ENCODE results near the gene AKIP1. TPM values are rescaled to one million over a fixed set of nuclear protein-coding genes. Genes with fewer than 3 reads are reported as not detected.

AKIP1 gene
- total RNA-seq, 1 experiment from 2014 or later, result 70.5 TPM

DNA sequence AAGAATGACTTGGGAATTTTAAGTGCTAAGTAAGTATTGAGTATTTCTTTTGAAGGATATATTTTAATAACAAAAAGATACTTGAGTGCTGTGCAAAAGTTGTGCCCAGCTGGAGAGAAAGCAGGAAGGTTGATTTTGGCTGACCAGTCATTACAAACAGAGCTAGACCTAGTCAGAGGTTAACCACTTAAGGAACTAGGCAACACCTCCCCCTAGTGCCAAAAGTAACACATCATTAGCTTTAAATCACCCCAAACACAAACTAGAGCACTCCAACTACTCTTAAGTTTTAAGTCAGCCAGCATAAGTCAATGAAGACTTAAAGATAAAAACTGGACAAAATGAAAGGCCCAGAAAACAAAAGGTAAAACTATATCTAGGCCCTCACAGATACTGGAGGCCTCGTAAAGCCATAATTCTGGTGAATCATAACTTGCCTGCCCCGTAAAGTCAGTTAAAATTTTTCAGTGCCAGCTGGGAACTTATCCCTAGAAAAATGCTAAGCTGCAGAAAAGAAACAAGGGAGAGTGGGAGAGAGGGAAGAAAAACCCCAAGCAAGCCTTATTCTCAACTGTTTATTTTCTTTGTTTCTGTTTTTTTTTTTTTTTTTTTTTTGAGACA is 48.7 kb downstream of the AKIP1 start:
- DNase-seq (ENCODE audit: low read depth), result peak; percentile 88

DNA sequence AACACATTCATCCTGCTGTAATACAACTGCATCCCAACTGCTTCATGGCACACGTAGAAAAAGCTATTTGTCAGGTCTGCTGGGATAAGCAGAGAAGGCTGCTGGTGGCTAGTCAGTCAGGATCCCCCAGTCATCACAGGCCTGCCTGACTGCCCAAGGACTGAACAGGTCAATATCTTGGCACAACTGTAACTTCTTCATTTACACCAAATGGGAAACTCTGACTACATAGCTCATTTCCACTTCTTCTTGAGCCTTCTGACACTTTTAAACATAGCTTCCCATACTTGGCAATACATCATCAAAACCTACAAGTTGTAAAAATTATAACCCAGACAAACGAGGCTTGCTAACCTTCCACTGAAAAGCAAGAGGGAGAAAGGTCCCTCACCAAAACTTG is 50.4 kb downstream of the AKIP1 start:
- DNase-seq (ENCODE audit: low read depth), result no peak

DNA sequence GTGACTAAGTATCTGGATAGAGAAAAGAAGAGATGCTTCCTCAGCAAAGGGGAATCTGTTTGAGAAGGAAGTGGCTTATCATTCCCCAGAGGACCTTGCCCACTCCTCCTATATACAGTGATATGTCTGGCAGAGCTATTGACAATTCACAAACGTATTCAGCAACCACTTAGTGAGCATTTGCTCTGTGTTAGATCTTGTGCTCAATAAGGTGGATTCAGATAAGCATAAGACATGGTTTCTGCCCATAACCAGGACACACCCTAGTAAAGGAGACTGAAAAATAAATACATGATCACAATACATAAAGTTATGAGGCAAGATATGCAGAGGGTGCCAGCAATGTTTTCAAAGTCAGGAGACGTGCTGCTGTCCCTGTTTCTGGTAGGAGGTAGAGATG is 51.9 kb downstream of the AKIP1 start:
- no peak for DNase-seq (ENCODE audit: low read depth)

DNA sequence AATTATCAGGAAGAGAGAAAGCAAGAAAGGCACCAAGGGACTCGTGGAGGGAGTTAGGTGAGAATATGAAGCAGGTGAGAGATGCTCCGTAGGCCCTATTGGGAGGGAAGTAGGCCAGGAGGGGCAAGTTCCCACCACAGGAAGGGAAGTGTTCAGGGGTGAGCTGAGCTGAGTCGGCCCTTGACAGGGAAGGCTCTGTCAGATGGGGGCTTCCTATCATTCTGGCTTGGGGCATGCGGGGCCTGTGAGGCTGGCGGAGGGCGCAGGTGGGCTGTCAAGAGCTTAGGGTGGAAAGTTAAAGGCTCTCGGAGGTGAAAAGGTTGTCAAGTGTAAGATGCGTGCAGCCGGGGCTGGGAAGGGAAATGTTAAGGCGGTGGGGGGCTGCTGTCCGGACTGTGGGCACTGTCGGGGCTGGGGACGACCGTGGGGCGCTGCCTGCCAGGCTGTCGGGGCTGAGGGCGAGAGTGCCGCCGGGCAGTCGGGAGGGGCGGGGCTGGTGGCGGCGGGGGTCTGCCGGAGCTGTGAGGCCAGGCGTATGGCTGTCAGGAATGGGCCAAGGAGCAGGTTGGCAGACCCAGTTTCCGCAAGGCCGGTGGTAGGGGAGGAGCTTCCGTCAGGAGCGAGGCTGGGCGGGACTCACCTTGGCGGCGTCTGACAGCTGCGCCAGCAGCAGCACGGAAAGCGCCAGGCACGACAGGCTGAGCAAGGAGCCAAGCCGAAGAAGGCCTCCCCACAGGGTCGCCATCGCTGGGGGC is 52.8 kb downstream of the AKIP1 start:
- peak; percentile 82 for DNase-seq (ENCODE audit: low read depth)

DNA sequence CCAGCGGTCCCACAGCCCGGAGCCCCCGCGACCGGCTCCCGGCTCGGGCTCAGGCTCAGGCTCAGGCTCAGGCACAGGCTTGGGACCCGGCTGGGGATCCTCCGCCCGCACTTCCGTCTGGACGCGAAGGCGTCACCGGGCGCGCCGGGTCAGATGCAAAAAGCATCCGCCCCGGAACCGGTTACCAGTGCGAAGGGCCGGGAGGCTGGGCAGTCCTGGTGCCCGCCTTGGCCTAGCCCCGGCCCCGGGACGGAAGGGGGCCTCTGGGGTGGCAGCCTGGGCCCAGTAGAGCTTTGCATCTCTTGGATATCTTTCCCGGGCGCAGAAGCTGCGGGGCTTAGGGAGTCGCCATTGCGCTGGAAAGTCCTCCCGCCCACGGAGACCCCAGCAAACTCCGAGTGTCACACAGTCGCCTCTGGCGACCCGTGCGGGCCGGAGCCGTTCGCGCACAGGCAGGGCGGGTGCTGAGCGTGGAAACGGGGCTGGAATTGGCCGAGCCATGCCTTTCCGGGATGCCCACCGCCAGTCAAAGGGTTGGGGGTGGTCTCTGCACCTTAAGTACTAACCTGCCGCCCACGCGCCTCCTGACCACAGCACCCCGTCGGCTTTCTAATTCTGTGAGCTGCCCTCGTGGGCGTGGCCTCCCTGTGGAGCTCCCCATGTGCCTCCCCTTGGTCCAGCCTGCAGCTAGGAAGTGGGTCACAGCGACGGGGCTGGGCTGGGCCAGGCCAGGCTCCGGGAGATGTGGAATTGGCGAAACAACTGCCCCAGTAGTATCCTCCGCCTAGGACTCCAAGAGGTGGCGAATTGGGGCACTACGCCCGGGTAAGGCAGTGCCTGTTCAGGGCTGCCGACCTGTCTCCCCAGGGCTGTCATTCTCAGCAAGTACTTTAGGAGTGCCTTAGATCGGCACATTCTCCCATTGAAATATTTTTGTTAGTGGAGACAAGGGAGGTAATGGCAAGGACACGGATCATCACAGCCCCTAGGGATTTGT is 53.6 kb downstream of the AKIP1 start, which contains the start of gene TMEM9B:
TMEM9B (minus strand) TSS at position 119 of the 997 bp plus-strand sequence. CDS start 129 bp downstream, outside the sequence.
- peak; percentile 91 for DNase-seq (ENCODE audit: low read depth)

DNA sequence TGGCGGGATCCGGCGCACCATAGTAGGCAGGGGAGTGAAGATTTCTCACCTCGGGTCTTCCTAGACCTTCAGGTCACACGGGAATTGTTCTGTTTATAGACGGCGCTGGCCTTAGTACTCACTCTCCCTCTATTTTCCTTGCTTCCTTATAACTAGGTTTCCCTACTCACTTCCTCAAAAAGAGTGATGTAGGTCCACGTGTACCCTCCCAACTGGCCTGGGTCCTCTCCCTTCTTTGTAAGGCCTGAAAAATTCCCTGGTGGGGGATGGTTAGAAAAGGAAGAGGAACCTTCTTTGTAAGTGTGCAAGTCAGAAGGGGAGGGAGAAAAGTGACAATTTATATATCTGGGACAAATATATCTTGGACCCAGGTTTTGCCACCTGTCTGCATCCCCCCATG is 56.2 kb downstream of the AKIP1 start:
- no peak for DNase-seq (ENCODE audit: low read depth)

Other genes starting within 250 kb of the AKIP1 start
- gene TRIM66, start 228.5 kb upstream of the AKIP1 start, total RNA-seq (2014; rRNA removed; shearing (Covaris generic)), result 2.2 and 4.1 TPM in 2 replicates
- gene RPL27A, start 228.4 kb upstream of the AKIP1 start, total RNA-seq (2014; rRNA removed; shearing (Covaris generic)), result 728 and 753 TPM in 2 replicates
- gene C11orf16, start 21.8 kb downstream of the AKIP1 start, total RNA-seq (2014; rRNA removed; shearing (Covaris generic)), result not detected in 2 replicates
- gene ASCL3, start 31.8 kb downstream of the AKIP1 start, total RNA-seq (2014; rRNA removed; shearing (Covaris generic)), result not detected in 2 replicates
- gene TMEM9B, start 53.3 kb downstream of the AKIP1 start, total RNA-seq (2014; rRNA removed; shearing (Covaris generic)), result 63.0 and 72.1 TPM in 2 replicates
- 30.5 and 35.6 TPM in 2 replicates for gene NRIP3, start 92.8 kb downstream of the AKIP1 start, total RNA-seq (2014; rRNA removed; shearing (Covaris generic))
- 0.37 TPM in 1 of 2 replicates, not detected in the other for gene SCUBE2, start 180.4 kb downstream of the AKIP1 start, total RNA-seq (2014; rRNA removed; shearing (Covaris generic))